ENCODE data around the gene TIA1.
"Not testable (repeated sequence)": the region's sequence is repeated elsewhere in the genome, so short reads cannot be mapped to it uniquely, and the experiment has no call there.

The TIA1 gene

GRCh38 chr2:70242552-70242951 is 5.9 kb downstream of the TIA1 start:
- POLR2A ChIA-PET: no interaction called here
- TF ChIP-seq CTCF (IDR thresholded peaks at IDR 0.05; ENCODE audit: control extremely low read depth, extremely low read depth, low read depth, missing control alignments): no peak
- CTCF ChIA-PET: interaction anchor here (1.3 kb wide), 1 partner anchor 171 kb away, joined by 3 read pairs; no protein-coding TSS in a partner anchor
- no peak for DNase-seq (ENCODE audit: extremely low spot score)

GRCh38 chr2:70241340-70241739 is 7.1 kb downstream of the TIA1 start:
- no peak for TF ChIP-seq CTCF (IDR thresholded peaks at IDR 0.05; ENCODE audit: control extremely low read depth, extremely low read depth, low read depth, missing control alignments)
- ChIA-PET POLR2A (no interaction called here), CTCF (interaction anchor here (1.2 to 1.3 kb wide), 2 partner anchors 10 to 170 kb away, joined by 3 read pairs; no protein-coding TSS in a partner anchor)
- no peak for DNase-seq (ENCODE audit: extremely low spot score)

- ChIA-PET POLR2A (no interaction called here), CTCF (interaction anchor here (1.2 to 1.9 kb wide), 2 partner anchors 9 to 14 kb away, joined by 3 to 5 read pairs; no protein-coding TSS in a partner anchor)
- no peak for TF ChIP-seq CTCF (IDR thresholded peaks at IDR 0.05; ENCODE audit: control extremely low read depth, extremely low read depth, low read depth, missing control alignments)
- DNase-seq (ENCODE audit: extremely low spot score): no peak
These were observed 7.8 kb downstream of the TIA1 start for GRCh38 chr2:70240599-70240998.

GRCh38 chr2:70233926-70234325 is 14.5 kb downstream of the TIA1 start:
- TF ChIP-seq CTCF (IDR thresholded peaks at IDR 0.05; ENCODE audit: control extremely low read depth, extremely low read depth, low read depth, missing control alignments): no peak
- ChIA-PET POLR2A (no interaction called here), CTCF (no interaction called here)
- no peak for DNase-seq (ENCODE audit: extremely low spot score)

- CTCF ChIA-PET: interaction anchor here (1.4 to 1.7 kb wide), 3 partner anchors 10 to 312 kb away, joined by 4 to 7 read pairs (median 5); partner anchors contain the start of gene MXD1
- DNase-seq (ENCODE audit: extremely low spot score): no peak
- POLR2A ChIA-PET: no interaction called here
- TF ChIP-seq CTCF (IDR thresholded peaks at IDR 0.05; ENCODE audit: control extremely low read depth, extremely low read depth, low read depth, missing control alignments): no peak
These were observed 21.6 kb downstream of the TIA1 start for GRCh38 chr2:70226781-70227180.

GRCh38 chr2:70223305-70223704 is 25.1 kb downstream of the TIA1 start:
- CTCF ChIA-PET: interaction anchor here (2.3 kb wide), 1 partner anchor 10 kb away, joined by 8 read pairs; no protein-coding TSS in a partner anchor
- POLR2A ChIA-PET; DNase-seq (ENCODE audit: extremely low spot score): not testable (repeated sequence)

- POLR2A ChIA-PET: no interaction called here
- no peak for TF ChIP-seq CTCF (IDR thresholded peaks at IDR 0.05; ENCODE audit: control extremely low read depth, extremely low read depth, low read depth, missing control alignments)
- DNase-seq (ENCODE audit: extremely low spot score): no peak
- CTCF ChIA-PET: no interaction called here
These were observed 33.4 kb downstream of the TIA1 start for GRCh38 chr2:70214953-70215549.
